Esophagus squamous epithelium (tissue), 5 donors: Measurements from ENCODE around the gene ZNF385A. TPM values are rescaled to one million over a fixed set of nuclear protein-coding genes. Genes with fewer than 3 reads are reported as not detected.

Experiments used
- DNase-seq: peaks from one replicate; lab custom pipeline; 2025; lab: John Stamatoyannopoulos, UW
- H3K27ac ChIP-seq, 4 donors: fragments of 200-600 bp; sonication (generic); one replicate each; pipeline ENCODE4 v1.5.1; 2016 to 2019; ENCODE audit warnings: mild to moderate bottlenecking in 1 of 4
- H3K27me3 ChIP-seq, 4 donors: fragments of 200-600 bp; sonication (generic); 1 replicate in 3 of 4; 2 replicates in 1 of 4; pipeline versions ENCODE4 v1.5.1 to v1.6.0; 2017 to 2021; ENCODE audit warnings: antibody characterized with exemption in 1 of 4
- H3K36me3 ChIP-seq, 3 donors: fragments of 200-600 bp; sonication (generic); one replicate each; pipeline ENCODE4 v1.5.1; 2016 to 2019
- H3K4me1 ChIP-seq, 3 donors: fragments of 200-600 bp; sonication (generic); one replicate each; pipeline ENCODE4 v1.5.1; 2017 to 2019
- H3K4me3 ChIP-seq, 4 donors: fragments of 200-600 bp; sonication (generic); 1 replicate in 3 of 4; 2 replicates in 1 of 4; pipeline ENCODE4 v1.5.1; 2016 to 2019; ENCODE audit warnings: mild to moderate bottlenecking in 2 of 4, moderate library complexity in 1 of 4
- H3K9me3 ChIP-seq, 3 donors: fragments of 200-600 bp; sonication (generic); one replicate each; pipeline ENCODE4 v1.5.1; 2016 to 2019
- POLR2A ChIP-seq, 4 donors: fragments of 450-650 bp; IDR thresholded peaks; one replicate each; pipeline ENCODE4 v1.6.1; 2017; ENCODE audit warnings: antibody characterized with exemption in 4 of 4, mild to moderate bottlenecking in 4 of 4, moderate library complexity in 3 of 4
- WGBS, 2 donors: methylation state at CpG; one replicate each; pipeline ENCODE4 v1.1.5; 2018; 5-methylcytosine and 5-hydroxymethylcytosine counted together
- intact Hi-C: fragments of 100-400 bp; cut with DNase I; formaldehyde crosslinking; loops from one replicate; pipeline ENCODE4 v1.15.0; 2022
- total RNA-seq, 4 donors: library from RNA; depleted of rRNA; stranded (reverse); fragments of >200 nt; gene quantifications; one replicate each; pipeline ENCODE4 v1.1.0, GENCODE V29; 2016
- TF ChIP-seq, protein P1 (sequence below), 6 experiments: fragments of 450-650 bp in 4 of 6; fragments of 200-600 bp in 2 of 6; sonication (generic) in 2 of 6; IDR thresholded peaks; one replicate each; pipeline ENCODE4 v1.5.1; 2016 to 2019; ENCODE audit warnings: antibody characterized with exemption in 6 of 6, mild to moderate bottlenecking in 4 of 6, moderate library complexity in 4 of 6
- donor health status: DM: yes; HTN: yes; CAD: no.

The ZNF385A gene
- total RNA-seq, 4 donors from 2014 or later = 25.2 to 106 (median 37.8) TPM

DNA sequence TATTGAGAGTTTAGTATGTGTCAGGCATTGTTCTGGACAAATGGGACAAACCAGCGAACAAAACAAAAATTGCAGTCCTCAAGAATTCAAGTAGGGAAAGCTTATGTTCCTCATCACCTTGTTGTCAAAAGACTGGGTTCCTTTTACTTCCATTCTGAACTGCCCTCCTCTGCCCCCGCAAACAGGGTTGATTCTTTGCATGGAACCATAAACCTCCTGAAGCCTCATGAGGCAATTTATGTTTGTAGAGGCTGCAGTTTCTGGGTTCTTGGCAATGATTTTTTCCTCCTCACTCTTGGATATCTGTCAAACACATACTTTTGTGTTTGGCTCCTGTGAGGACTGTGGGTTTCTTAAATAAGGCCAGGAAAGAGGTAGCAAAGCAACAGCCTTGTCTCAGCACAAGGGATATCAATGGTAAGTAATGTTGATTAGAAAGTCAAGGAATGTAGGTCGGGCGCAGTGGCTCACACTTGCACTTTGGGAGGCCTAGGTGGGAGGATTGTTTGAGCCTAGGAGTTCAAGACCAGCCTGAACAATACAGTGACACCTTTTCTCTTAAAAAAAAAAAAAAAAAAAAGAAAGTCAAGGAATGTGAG is 45.7 kb downstream of the ZNF385A start:
- Histone ChIP-seq H3K27me3 (no peaks in the 10 kb centered on the region), H3K36me3 (peaks cover 0 to 42% (median 24%) of the 10 kb centered on the region in 3 donors), H3K27ac (no peak overlapping the region), H3K4me3 (no peak overlapping the region), H3K9me3 (no peaks in the 10 kb centered on the region), H3K4me1 (peaks cover 11 to 40% (median 17%) of the 10 kb centered on the region in 3 donors)
- 85 to 91% methylated on average over 4 of the region's 4 CpGs for WGBS, 2 donors
- TF ChIP-seq POLR2A (IDR thresholded peaks at IDR 0.05) = no peak
- DNase-seq = no peak
- intact Hi-C loops = no loop called here

DNA sequence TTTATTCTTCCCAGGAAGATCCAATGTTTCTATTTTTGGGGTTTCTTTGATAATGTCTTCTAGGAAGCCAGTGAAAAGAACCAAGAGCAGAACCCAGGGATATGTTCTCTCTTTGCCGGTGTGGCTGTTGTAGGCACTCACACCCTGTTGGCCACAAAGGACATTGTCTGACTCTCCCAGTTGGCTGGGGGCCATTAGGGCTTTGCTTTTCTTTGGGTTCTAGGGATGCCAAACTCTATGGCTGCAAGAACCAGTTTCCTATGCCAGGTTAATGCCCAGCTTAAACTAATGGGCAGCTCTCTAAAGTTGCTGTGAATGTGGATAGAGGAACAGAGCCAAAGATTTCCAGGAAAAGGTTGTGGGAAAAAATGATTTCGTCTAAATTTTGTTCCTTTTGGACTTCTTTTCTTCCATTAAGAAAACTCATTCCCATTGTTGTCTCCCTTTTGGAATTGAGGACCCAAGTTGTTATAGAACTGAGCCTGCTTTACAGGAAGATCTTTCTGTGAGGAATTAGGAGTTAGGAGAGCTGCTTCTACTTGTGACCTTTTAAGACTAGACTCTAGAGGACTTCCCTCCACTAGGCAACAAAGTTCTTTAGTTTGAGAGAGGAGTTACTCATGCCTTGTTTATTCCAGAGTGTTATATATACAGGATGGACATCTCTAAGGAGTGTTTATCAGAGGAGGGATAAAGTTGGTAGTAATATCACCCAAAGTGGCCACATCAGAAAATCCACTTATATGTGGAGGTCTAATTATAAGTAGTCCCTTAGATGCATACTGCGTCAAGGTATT is 46.5 kb downstream of the ZNF385A start:
- H3K27ac ChIP-seq = peak overlapping the region in 2 of 4 donors; percentile 1 to 23
- H3K36me3 ChIP-seq = peaks cover 0 to 35% (median 17%) of the 10 kb centered on the region in 3 donors
- intact Hi-C loops = no loop called here
- DNase-seq = no peak
- H3K4me3 ChIP-seq = no peak overlapping the region
- no peaks in the 10 kb centered on the region for H3K27me3 ChIP-seq
- H3K4me1 ChIP-seq = peaks cover 11 to 44% (median 17%) of the 10 kb centered on the region in 3 donors
- H3K9me3 ChIP-seq = no peaks in the 10 kb centered on the region
- no peak for TF ChIP-seq POLR2A (IDR thresholded peaks at IDR 0.05)
- TF ChIP-seq, protein P1, sequence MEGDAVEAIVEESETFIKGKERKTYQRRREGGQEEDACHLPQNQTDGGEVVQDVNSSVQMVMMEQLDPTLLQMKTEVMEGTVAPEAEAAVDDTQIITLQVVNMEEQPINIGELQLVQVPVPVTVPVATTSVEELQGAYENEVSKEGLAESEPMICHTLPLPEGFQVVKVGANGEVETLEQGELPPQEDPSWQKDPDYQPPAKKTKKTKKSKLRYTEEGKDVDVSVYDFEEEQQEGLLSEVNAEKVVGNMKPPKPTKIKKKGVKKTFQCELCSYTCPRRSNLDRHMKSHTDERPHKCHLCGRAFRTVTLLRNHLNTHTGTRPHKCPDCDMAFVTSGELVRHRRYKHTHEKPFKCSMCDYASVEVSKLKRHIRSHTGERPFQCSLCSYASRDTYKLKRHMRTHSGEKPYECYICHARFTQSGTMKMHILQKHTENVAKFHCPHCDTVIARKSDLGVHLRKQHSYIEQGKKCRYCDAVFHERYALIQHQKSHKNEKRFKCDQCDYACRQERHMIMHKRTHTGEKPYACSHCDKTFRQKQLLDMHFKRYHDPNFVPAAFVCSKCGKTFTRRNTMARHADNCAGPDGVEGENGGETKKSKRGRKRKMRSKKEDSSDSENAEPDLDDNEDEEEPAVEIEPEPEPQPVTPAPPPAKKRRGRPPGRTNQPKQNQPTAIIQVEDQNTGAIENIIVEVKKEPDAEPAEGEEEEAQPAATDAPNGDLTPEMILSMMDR (IDR thresholded peaks at IDR 0.05) = peak in 1 of 6 experiments; percentile 23
- 41 to 55% methylated on average over 3 of the region's 3 CpGs for WGBS, 2 donors

DNA sequence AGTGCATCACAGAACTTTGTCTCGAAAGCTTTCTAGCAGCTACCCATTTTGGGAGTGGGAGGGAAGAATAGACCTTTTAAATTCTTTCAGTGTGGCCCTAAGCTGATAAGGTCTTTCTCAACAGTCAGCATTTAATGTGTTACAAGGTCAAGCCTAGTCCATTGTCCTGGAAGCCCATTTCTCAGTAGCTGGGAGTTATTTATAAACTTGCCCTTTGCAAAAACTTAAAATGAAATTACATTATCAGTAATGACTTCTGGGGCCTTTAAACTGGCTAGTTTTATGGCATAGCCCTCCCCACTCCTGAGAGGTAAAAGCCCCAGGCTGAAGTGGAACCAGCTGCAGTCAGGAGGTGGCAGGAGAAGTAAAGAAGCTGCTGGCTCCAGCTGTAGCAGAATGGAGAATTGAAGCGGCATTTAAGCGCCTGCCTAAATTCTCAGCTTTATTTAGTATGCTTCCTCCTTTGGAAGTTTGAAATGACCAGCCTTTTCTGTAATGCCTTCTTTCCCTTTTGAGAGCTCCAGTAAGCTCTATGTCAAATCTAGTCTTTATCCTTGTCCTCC is 47.2 kb downstream of the ZNF385A start:
- Histone ChIP-seq H3K36me3 (peaks cover 0 to 28% (median 10%) of the 10 kb centered on the region in 3 donors), H3K9me3 (no peaks in the 10 kb centered on the region), H3K4me3 (no peak overlapping the region), H3K27ac (peak overlapping the region in 2 of 4 donors; percentile 1 to 23), H3K27me3 (no peaks in the 10 kb centered on the region), H3K4me1 (peaks cover 11 to 49% (median 17%) of the 10 kb centered on the region in 3 donors)
- intact Hi-C loops = no loop called here
- no peak for DNase-seq
- WGBS, 2 donors = 57 to 84% methylated on average over 3 of the region's 3 CpGs
- TF ChIP-seq POLR2A (IDR thresholded peaks at IDR 0.05) = no peak
- TF ChIP-seq, protein P1 (IDR thresholded peaks at IDR 0.05) = no peak

DNA sequence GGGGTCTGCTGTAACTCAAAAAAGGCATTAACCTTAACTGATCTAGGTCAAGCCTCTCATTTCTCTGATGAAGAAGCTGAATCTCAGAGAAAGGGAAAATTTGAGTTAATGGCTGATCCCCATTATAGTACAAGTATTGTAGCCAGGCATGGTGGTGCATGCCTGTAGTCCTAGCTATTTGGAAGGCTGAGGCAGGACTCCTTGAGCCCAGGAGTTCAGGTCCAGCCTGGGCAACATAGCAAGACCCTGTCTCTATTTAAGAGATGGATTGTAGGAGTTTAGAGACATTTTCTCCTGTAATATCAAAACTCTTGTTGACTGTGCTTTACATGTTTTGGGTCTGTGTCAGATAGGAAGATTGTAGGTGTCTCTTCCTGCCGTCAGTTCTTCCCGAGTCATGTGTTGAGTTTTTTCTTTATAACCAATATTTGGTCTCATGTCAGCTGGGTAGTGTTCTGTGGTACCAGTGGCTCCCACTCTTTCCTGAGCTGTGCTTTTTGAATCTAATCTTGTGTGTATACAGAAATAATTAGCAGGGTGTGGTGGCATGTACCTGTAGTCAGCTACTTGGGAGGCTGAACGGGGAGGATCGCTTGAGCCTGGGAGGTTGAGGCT is 51.0 kb downstream of the ZNF385A start:
- TF ChIP-seq POLR2A (IDR thresholded peaks at IDR 0.05) = no peak
- TF ChIP-seq, protein P1 (IDR thresholded peaks at IDR 0.05) = no peak
- intact Hi-C loops = no loop called here
- peaks cover 14 to 68% (median 18%) of the 10 kb centered on the region in 3 donors for H3K4me1 ChIP-seq
- no peak overlapping the region for H3K27ac ChIP-seq
- no peak overlapping the region for H3K4me3 ChIP-seq
- no peaks in the 10 kb centered on the region for H3K9me3 ChIP-seq
- no peak for DNase-seq
- H3K27me3 ChIP-seq = no peaks in the 10 kb centered on the region
- 93 to 96% methylated on average over 4 of the region's 4 CpGs for WGBS, 2 donors
- peaks cover 0 to 12% (median 0%) of the 10 kb centered on the region in 3 donors for H3K36me3 ChIP-seq

DNA sequence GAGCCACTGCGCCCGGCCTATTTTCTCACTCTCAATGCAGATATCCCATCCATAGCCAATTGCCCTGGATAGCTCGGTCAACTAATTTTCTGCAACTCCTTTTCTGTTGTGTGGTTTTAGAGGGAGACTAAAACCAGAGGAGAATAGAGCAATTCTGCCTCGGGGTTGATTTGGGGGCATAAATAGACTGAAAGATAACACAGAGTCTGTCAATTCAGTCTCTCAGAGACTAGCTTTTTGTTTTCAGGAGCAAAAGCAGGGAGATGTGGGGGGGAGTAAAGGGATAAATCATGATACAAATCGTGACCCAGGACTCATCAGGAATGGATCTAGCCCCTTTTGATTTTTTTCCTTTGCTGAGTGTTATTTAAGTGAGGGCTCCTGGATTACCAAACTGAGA is 53.1 kb downstream of the ZNF385A start:
- H3K27me3 ChIP-seq = no peaks in the 10 kb centered on the region
- no peak for TF ChIP-seq POLR2A (IDR thresholded peaks at IDR 0.05)
- TF ChIP-seq, protein P1 (IDR thresholded peaks at IDR 0.05) = no peak
- peaks cover 0 to 12% (median 0%) of the 10 kb centered on the region in 3 donors for H3K36me3 ChIP-seq
- WGBS, 2 donors = 80 to 95% methylated on average over 4 to 5 of the region's 5 CpGs
- peaks cover 6 to 68% (median 11%) of the 10 kb centered on the region in 3 donors for H3K4me1 ChIP-seq
- no peak overlapping the region for H3K4me3 ChIP-seq
- no peak for DNase-seq
- intact Hi-C loops = no loop called here
- no peaks in the 10 kb centered on the region for H3K9me3 ChIP-seq
- no peak overlapping the region for H3K27ac ChIP-seq
